ENCODE results near the gene ZNF865.

- TF ChIP-seq, protein P1, sequence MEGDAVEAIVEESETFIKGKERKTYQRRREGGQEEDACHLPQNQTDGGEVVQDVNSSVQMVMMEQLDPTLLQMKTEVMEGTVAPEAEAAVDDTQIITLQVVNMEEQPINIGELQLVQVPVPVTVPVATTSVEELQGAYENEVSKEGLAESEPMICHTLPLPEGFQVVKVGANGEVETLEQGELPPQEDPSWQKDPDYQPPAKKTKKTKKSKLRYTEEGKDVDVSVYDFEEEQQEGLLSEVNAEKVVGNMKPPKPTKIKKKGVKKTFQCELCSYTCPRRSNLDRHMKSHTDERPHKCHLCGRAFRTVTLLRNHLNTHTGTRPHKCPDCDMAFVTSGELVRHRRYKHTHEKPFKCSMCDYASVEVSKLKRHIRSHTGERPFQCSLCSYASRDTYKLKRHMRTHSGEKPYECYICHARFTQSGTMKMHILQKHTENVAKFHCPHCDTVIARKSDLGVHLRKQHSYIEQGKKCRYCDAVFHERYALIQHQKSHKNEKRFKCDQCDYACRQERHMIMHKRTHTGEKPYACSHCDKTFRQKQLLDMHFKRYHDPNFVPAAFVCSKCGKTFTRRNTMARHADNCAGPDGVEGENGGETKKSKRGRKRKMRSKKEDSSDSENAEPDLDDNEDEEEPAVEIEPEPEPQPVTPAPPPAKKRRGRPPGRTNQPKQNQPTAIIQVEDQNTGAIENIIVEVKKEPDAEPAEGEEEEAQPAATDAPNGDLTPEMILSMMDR (IDR thresholded peaks at IDR 0.05; ENCODE audit: control extremely low read depth in 1 of 3, insufficient read depth in 1 of 3, low read depth in 1 of 3, low read length in 3 of 3), result no peak
- TF ChIP-seq, protein P2, sequence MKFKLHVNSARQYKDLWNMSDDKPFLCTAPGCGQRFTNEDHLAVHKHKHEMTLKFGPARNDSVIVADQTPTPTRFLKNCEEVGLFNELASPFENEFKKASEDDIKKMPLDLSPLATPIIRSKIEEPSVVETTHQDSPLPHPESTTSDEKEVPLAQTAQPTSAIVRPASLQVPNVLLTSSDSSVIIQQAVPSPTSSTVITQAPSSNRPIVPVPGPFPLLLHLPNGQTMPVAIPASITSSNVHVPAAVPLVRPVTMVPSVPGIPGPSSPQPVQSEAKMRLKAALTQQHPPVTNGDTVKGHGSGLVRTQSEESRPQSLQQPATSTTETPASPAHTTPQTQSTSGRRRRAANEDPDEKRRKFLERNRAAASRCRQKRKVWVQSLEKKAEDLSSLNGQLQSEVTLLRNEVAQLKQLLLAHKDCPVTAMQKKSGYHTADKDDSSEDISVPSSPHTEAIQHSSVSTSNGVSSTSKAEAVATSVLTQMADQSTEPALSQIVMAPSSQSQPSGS (IDR thresholded peaks at IDR 0.05; ENCODE audit: low read length), result no peak
- no peak for TF ChIP-seq SP1 (IDR thresholded peaks at IDR 0.05; ENCODE audit: low read depth, low read length)
- TF ChIP-seq POLR2A (IDR thresholded peaks at IDR 0.05; ENCODE audit: control extremely low read depth in 1 of 2, low read depth in 2 of 2, low read length in 2 of 2), result no peak
- no peak for TF ChIP-seq EP300 (IDR thresholded peaks at IDR 0.05; ENCODE audit: borderline replicate concordance in 1 of 2, low read depth in 2 of 2, low read length in 2 of 2)
- no peak for TF ChIP-seq YY1 (IDR thresholded peaks at IDR 0.05; ENCODE audit: low read depth, low read length)
- no peak for TF ChIP-seq CREB1 (IDR thresholded peaks at IDR 0.05)
- TF ChIP-seq NRF1 (IDR thresholded peaks at IDR 0.05; ENCODE audit: low read depth, low read length), result no peak
- TF ChIP-seq GABPA (IDR thresholded peaks at IDR 0.05; ENCODE audit: borderline replicate concordance, insufficient read depth, low read length), result no peak
- no peak for TF ChIP-seq EZH2 (IDR thresholded peaks at IDR 0.05; ENCODE audit: low read depth, low read length, severe bottlenecking)
- TF ChIP-seq, protein P3, sequence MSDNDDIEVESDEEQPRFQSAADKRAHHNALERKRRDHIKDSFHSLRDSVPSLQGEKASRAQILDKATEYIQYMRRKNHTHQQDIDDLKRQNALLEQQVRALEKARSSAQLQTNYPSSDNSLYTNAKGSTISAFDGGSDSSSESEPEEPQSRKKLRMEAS (IDR thresholded peaks at IDR 0.05), result no peak
- no peak for TF ChIP-seq TEAD4 (IDR thresholded peaks at IDR 0.05; ENCODE audit: low read depth, low read length)
Measured at GRCh38 chr19:55659822-55660221, 54.4 kb downstream of the ZNF865 start.

Data from H1 (cell line).